HCT116 (cell line): Measurements from ENCODE around the gene SLC16A3.

Source experiments
- POLR2A ChIP-seq: IDR thresholded peaks from 2 replicates; pipeline ENCODE4 v1.7.0; 2011; ENCODE audit warnings: borderline replicate concordance; ENCODE audit not compliant: insufficient read depth, insufficient read length; ENCODE audit errors: extremely low read depth
- POLR2AphosphoS5 ChIP-seq: IDR thresholded peaks from 2 replicates; pipeline ENCODE4 v1.6.1; 2011; ENCODE audit warnings: mild to moderate bottlenecking, low read depth, low read length, moderate library complexity
- RAD21 ChIP-seq: IDR thresholded peaks from 2 replicates; pipeline ENCODE4 v1.6.1; 2012; ENCODE audit warnings: low read depth, mild to moderate bottlenecking
- SRF ChIP-seq: IDR thresholded peaks from 2 replicates; pipeline ENCODE4 v1.6.1; 2012; ENCODE audit warnings: low read depth
- TF ChIP-seq, protein P1 (sequence below), 3 experiments: fragments of 200-600 bp in 1 of 3; sonication (generic) in 1 of 3; IDR thresholded peaks in 2 of 3; conservative IDR thresholded peaks in 1 of 3; 2 replicates each; pipeline ENCODE4 v1.5.1; 2012 to 2017; ENCODE audit warnings: low read depth in 2 of 3, low read length in 2 of 3, antibody characterized with exemption in 1 of 3, borderline replicate concordance in 1 of 3, control low read depth in 1 of 3, mild to moderate bottlenecking in 1 of 3, mixed read lengths in 1 of 3, mixed run types in 1 of 3, moderate library complexity in 1 of 3; ENCODE audit not compliant: insufficient read depth in 1 of 3

DNA sequence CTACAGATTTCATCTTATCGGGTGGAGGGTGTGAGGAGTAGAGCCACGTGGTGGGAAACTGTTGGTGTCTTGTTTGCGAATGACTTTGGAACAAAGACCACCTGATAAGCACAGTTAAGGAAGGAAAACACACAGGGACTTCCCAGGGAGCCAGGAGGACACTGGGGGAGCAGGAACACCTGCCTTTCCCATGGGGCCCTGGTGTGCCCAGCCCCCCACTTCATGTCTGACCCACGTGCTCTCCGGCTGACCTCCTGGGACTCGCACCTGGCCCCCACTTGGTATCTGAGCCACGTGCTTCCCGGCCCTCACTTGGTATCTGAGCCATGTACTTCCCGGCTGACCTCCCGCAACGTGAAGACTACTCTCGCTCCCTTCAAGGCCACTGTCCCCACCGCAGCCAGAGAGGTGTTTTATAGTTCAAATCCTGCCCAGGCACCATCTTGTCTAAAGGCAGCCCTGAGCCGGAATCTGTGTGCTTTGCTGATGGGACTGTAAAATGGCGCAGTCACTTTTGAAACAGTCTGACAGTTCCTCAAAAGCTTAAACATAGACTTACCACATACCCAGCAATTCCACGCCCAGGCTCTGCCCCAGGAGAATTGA, 50.0 kb downstream of the SLC16A3 start:
- TF ChIP-seq POLR2AphosphoS5 (no peak), POLR2A (no peak), RAD21 (no peak), SRF (no peak)
- TF ChIP-seq, protein P1, sequence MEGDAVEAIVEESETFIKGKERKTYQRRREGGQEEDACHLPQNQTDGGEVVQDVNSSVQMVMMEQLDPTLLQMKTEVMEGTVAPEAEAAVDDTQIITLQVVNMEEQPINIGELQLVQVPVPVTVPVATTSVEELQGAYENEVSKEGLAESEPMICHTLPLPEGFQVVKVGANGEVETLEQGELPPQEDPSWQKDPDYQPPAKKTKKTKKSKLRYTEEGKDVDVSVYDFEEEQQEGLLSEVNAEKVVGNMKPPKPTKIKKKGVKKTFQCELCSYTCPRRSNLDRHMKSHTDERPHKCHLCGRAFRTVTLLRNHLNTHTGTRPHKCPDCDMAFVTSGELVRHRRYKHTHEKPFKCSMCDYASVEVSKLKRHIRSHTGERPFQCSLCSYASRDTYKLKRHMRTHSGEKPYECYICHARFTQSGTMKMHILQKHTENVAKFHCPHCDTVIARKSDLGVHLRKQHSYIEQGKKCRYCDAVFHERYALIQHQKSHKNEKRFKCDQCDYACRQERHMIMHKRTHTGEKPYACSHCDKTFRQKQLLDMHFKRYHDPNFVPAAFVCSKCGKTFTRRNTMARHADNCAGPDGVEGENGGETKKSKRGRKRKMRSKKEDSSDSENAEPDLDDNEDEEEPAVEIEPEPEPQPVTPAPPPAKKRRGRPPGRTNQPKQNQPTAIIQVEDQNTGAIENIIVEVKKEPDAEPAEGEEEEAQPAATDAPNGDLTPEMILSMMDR (IDR thresholded peaks at IDR 0.05 in 2 of 3, conservative IDR thresholded peaks at IDR 0.05 in 1 of 3; ENCODE audit: borderline replicate concordance in 1 of 3, insufficient read depth in 1 of 3, low read depth in 2 of 3, low read length in 2 of 3), result no peak
